SK-N-SH (cell line): Measurements from ENCODE around the gene FOXL2NB.

ENCODE experiments used
- CTCF ChIP-seq: fragments of 200-600 bp; sonication (generic); IDR thresholded peaks from 2 replicates; pipeline ENCODE4 v1.6.1; 2017; ENCODE audit warnings: antibody characterized with exemption, mild to moderate bottlenecking, moderate library complexity
- ELF1 ChIP-seq: IDR thresholded peaks from 2 replicates; pipeline ENCODE4 v1.4.0; 2012

- TF ChIP-seq CTCF = no peak
- no peak for TF ChIP-seq ELF1
Measured at GRCh38 chr3:138921316-138922292, 25.4 kb upstream of the FOXL2NB start.
